Breast epithelium (tissue), 3 donors: ENCODE measurements around the gene AEN.

Experiments
- POLR2A ChIP-seq: fragments of 450-650 bp; IDR thresholded peaks from one replicate; pipeline ENCODE4 v1.6.1; 2016; ENCODE audit warnings: antibody characterized with exemption, mild to moderate bottlenecking, moderate library complexity
- POLR2AphosphoS5 ChIP-seq, 3 donors: sonication (generic); formaldehyde crosslinking; IDR thresholded peaks; one replicate each; pipeline ENCODE4 v1.6.1; 2017; ENCODE audit warnings: antibody characterized with exemption in 3 of 3
- TF ChIP-seq, protein P1 (sequence below), 3 donors: fragments of 450-650 bp; IDR thresholded peaks; one replicate each; pipeline ENCODE4 v1.5.1; 2016 to 2017; ENCODE audit warnings: antibody characterized with exemption in 3 of 3, mild to moderate bottlenecking in 3 of 3, moderate library complexity in 3 of 3

GRCh38 chr15:88620995-88621772, at the start of gene AEN:
- TF ChIP-seq POLR2A (no peak), POLR2AphosphoS5 (IDR thresholded peaks at IDR 0.05) (peak in 2 of 3 donors; percentile 46 to 69)
- TF ChIP-seq, protein P1, sequence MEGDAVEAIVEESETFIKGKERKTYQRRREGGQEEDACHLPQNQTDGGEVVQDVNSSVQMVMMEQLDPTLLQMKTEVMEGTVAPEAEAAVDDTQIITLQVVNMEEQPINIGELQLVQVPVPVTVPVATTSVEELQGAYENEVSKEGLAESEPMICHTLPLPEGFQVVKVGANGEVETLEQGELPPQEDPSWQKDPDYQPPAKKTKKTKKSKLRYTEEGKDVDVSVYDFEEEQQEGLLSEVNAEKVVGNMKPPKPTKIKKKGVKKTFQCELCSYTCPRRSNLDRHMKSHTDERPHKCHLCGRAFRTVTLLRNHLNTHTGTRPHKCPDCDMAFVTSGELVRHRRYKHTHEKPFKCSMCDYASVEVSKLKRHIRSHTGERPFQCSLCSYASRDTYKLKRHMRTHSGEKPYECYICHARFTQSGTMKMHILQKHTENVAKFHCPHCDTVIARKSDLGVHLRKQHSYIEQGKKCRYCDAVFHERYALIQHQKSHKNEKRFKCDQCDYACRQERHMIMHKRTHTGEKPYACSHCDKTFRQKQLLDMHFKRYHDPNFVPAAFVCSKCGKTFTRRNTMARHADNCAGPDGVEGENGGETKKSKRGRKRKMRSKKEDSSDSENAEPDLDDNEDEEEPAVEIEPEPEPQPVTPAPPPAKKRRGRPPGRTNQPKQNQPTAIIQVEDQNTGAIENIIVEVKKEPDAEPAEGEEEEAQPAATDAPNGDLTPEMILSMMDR (IDR thresholded peaks at IDR 0.05), result no peak
